NCI-H2196 (cell line): Measurements from ENCODE around the gene FAM53C.
A peak's percentile ranks its signal among the peaks of the same experiment; 100 is the strongest.
"Not testable (repeated sequence)": the region's sequence is repeated elsewhere in the genome, so short reads cannot be mapped to it uniquely, and the experiment has no call there.

Source experiments
- DNase-seq: peaks from one replicate; lab custom pipeline; 2025; ENCODE audit not compliant: unreplicated experiment; lab: John Stamatoyannopoulos, UW

Gene FAM53C

DNA sequence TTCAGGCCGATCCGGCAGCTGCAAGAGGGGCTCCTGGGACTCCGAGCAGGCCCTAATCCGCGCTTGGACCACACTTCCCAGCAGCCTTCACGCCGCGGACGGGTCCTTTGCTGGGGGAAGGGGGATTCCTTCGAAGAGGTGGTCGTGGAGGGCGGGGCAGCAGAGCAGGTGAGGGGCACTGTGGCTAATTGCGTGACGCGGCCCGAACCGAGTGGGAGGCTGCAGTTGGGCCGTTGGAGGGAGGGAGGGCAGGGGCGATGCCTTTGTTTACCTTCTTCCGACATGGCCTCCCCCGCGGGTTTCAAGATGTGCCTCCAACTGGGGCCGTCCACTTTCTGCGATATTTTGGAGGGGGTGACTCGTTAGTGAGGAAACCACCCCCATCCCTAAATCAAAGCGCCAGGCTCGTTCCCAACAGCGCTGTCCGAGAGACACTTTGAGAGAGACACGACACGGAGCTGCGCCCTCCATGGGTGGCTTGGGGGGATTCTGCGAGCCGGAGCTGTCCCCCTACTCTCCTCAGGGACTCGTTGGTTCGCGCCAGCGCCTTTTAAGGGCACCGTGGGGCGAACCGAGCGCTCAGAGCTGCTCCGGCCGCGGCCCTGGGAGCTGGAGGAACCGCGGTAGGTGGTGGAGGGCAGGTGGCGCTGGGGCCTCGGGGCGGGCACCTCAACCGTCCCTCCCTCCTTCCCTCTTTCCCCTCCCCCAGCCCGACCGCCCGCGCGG lies at the start of gene FAM53C:
Gene FAM53C, plus strand, starts transcription at position 582 of the 726 bp plus-strand sequence. CDS start 3,070 bp downstream, outside the sequence.
- DNase-seq: peak; percentile 94

DNA sequence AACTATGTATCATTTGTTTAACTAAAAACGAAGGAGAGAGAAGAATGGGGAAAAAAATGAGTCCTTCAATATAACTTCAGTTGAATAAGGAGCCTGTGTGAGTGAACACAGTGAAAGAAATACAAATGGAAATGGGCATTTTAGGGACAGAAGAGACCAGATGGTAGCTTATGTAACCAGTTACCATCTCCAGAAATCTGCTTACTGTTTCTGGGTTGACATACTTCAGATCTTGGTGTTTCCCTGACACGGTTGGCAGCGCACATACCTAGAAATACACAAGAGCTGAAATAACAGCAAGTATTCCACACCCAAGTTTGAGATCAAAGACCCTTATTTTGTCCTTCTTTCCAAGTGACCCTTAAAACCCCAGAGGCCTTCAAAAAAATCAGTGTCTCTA lies 48.8 kb upstream of the FAM53C start:
- no peak for DNase-seq

DNA sequence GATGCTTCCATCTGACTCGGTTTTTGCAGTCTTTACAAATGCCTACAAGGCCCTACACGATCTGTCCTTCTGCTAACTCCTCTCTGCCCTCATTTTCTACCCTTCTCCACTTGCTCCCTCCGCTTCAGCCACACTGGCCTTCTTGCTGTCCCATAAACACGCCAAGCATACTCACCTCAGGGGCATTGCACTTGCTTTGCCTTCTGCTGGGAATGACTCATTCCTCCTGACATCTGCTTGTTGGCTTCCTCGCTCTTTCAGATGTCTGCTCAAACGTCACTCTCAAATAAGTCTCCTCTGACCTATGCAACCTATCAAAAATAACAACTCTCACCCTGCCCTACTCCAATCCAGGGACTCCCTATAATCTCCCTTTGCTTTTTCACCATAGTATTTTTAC lies 34.7 kb upstream of the FAM53C start:
- no peak for DNase-seq

DNA sequence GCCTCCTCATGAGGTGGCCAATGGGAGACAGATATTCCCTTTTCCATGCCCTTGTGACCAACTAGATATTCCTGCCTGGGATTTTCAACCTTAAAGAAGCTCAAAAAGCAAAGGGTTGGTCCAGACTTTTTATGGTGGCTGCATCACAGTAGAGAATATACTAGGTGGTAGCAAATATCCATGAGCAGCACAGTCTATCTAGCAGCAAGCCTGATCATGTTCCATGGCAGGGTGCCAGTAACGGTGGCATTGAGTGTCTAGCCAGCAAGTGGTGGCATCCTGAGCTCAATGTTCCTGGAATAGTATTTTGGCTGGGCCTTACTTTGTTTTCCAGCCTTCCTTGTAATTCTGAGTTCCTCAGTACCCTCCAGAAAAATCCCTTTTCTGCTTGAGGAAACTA lies 32.3 kb upstream of the FAM53C start:
- DNase-seq: peak; percentile 78

DNA sequence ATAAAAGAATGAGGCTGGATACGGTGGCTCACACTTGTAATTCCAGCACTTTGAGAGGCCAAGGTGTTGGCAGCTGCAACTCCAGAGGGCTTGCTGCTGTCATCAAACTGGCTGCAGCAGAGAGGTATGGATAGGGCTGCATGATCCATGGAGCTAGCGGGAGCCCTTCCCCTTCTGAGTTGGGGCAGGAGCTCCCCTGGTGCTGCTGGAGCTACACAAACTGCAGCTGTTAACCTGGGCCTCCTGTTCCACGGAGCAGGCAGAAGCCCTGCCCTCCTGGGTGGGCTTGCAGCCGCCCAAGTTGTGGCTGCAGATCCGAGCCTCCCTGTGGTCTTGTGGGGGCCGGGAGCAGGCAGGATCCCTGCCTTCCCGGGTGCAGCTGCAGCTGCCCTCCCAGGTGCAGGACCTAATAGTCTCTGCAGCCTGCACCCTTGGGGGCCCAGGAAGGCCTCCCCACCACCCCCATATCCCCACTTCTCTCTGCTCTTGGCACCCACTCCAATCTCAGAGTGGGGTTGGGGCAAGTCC lies 22.3 kb upstream of the FAM53C start:
- DNase-seq: no peak

DNA sequence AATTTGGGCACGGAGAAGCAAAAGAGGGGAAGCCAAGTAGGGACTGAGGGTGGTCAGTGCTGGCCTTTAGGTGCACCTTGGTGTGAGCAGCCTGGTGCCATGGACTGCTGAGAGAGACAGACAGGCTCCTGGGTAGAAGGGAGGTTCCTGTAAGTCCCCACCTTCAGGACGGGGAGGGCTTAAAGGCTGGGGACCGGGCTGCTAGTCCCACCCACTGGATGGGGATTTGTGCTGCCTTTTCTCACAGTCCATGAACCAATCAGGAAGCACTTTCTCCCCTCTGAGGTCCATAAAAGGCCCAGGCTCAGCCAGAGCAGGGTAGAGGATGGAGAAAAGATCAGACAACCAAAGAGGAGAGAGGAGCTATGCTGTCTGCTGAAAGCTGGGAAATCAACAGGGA lies 21.7 kb upstream of the FAM53C start:
- DNase-seq: no peak

DNA sequence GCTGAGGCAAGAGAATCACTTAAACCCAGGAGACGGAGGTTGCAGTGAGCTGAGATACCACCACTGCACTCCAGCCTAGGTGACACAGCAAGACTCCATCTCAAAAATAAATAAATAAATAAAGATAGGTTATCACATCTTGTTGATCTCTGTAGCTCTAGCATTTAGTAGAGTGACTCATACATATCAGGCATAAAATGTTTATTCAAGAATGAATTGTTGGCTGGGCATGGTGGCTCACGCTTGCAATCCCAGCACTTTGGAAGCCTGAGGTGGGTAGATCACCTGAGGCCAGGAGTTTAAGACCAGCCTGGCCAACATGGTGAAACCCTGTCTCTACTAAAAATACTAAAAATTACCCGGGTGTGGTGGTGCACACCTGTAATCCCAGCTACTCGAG lies 19.9 kb upstream of the FAM53C start:
- not testable (repeated sequence) for DNase-seq

DNA sequence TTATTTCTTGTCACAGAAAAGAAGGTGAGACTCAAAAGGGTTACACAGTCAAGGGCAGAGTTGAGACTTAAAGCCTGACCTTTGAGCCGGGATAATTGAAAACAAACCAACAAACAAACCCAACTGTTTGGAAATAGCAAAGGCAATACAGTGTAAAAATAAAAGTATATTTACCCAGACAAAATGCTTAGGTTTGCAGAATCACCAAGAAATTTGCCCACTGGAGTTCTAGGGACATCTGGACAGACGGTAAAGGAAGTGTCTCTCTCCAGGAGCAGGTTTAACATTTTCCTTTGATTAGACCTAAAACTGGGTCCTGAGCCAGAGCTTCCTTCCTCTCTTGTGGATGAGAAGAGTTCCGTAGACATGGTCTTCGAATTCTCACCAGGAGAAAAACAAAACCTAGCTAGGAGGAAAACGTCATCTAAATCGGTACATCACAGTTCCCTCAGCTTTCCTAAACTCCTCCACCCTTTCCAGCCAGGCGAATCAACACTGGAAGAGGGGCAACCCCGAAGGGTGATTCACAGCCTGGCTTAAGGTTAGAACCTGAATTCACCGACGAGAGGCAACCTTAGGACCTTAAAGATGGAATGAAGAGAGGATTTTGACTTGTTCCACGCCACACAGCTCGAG lies 7.1 kb upstream of the FAM53C start:
- DNase-seq: no peak

DNA sequence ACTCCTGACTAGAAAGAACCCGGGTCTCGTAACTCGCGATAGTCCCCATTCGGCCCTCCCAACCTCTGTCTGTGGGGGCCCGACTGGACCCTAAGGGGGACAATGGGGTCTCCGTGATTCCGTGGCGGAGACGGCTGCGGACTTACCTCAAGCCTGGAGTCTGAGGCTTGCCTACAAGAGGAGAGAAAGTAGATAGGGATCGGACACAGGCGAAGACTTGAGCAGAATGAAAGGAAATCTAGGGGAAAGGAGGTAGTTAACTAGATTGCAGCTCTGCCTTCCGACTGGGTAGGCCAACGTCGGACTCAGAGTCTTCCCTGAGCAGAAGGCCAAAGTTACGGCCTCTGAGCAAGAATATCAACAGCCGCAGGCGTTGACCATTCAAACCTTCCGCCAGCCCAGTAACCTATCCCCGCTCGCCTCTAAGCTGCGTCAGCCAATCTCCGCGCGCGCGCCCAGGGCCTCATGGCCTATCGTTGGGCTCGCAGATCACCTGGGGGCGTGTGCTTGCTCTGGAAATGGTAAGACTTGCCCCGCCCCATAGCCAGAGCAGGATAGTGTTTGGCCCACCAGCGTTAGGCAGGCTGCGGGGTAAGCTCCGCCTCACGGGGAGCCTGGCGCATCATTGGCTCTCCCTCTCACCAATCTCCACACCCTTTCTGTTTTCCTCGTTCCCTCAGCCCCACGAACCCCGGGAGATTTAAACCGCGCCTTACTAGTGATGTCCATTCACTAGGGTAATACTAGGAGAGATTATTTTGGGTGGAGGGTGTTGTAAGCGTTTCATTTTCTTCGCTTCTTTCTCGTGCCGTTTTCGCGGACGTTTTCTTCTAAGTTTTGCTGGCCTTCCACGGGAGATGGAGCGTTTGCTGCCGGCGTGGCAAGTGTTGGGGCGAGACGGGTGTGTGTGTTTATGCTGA lies 6.4 kb upstream of the FAM53C start, which contains the start of gene CDC25C:
Gene CDC25C, minus strand, starts transcription at position 356 of the 920 bp plus-strand sequence. CDS start 624 bp downstream, outside the sequence.
- peak; percentile 98 for DNase-seq

DNA sequence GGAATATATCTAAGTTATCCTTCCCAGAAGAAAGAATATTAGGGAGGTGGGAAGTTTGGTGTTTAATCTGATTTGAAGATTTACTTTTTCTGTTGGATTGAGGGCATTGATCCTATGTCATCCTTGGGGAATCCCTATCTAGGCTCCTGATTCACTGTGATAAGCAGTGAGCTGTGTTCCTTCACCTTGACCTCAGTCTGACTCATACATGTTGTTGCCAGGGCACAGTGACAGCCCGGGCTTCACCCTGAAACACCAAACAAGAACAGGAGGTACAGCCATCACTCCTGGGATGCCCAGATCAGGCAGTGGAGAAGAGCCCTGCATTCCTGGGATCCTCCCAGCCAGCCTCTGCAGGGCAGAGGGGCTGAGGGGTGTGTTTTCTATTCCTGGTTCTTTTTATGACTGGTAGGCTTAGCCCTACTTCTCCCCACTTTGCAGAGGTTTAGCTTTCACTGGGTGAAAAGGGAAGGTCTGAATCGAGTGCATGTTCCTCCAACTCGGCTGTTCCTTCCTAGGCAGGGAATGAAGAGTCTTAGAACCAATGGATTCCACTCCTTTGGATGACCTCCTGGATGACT lies 3.1 kb upstream of the FAM53C start:
- no peak for DNase-seq

DNA sequence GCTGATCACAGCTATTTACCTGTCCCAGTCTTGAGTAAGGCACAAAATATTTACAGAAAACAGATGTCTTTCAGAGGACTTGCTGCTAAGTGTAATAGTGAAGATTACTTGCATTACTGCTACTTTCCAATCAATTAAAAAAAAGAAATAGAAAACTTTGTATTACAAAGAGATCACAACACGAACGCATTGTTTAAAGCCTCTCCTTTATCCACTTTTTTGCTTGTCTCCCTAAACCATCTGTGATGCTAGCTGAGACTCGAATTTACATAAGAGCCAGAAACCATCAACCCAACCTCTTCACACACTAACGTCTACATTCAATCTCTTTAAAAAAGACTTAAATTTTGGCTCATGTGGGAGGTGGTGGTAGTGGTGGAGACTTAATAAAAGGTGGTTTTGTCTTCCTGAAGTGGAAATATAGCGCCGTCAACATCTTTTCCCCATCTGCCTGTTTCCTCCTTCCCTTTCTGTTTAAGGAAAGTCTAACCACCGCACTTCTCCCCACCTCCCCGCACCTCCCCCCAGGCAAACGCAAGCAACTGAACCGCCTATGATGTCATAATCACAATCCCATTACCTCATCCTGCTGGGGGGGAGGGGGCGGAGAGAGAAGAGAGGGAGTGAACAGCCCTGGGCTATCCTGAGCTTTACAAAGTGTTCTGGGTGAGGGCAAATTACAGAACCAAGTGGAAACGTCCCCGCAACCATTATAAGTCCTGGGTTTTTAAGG lies 948 bp upstream of the FAM53C start:
- peak; percentile 87 for DNase-seq

DNA sequence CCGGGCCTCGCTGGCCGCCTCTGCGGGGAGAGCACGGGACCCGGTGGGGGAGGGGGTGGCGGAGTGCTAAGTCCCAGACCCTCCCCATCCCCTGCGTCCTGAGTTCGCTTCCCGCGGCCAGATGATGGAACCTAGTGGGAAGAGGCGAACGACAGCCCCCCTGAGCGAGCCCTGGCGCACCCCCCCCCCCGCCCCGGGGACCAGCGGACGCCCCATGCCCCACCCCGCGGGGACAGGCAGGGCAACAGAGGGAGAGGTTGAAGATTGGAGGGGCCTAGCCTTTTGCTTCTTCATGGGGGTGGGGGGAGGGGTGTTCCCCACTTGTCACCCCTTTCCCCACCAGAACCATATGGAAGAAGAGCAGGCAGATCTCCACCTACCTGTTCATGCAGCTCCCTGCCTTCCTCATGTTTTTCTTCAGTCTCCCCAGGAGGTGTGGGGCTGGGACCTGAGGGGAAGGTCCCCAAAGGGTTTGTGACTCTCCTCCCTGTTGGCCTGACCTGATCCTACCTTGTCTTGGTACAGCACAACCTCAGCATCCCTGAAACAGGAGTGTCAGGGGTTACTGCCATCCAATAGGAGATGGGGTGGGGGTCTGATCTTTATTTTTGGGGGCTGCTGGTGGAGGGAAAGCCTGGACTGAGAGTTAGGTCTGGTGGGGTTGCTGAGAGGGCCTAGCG lies 485 bp downstream of the FAM53C start:
- DNase-seq: no peak

DNA sequence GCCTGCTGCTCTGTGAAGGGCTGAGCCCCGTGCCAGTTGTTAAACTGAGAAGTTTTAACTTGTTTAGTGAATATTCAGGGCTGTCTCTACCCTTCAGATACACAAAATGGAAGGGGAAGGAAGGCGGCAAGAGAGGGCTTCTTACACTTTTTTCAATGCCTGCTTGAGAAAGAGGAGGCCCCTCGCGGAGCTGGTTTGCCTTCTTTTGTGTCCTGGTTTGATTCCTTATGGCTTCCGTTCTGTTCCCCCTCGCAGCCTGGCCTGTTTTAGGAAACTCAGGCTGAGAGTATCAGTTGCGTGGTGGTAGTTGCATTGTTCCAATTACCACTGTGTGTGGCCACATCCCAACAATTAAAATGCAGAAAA lies 1.0 kb downstream of the FAM53C start:
- no peak for DNase-seq

DNA sequence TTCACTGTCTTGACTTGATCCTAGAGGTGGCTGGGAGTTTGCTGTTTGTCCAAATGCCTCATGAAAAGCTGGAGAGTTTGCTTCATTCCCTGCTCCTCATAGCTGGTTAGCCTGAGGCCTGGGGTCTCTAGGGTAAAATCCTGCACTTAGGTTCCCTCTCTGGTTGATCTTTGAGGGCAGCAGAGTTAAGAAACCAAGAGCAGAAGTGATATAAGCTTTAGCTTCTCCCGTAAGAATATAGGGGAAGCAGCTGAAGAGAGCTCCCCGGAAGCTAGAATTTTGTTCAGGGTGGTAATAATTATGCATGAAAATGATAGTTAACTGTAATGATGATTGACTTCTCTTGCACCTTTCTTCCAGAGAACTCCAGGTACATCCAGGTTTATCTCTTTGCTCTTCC lies 1.4 kb downstream of the FAM53C start:
- no peak for DNase-seq

DNA sequence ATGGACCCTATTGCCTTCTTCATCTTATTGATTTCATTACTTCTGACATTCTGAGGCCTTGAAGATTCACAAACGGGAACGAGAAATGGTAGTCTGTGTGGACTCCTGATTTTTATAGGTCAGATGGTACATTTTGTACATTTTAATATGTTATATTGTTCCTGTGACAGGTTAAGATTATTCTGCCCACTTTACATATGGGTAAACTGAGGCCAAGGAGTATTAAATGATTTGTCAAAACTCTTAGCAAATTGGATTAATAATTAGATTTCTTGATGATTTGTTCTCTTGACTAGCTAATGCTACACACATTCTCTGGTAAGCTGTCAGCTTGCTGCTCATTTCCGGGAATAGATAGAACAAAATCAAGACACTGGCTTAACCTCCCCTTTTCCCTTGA lies 1.9 kb downstream of the FAM53C start:
- DNase-seq: no peak

DNA sequence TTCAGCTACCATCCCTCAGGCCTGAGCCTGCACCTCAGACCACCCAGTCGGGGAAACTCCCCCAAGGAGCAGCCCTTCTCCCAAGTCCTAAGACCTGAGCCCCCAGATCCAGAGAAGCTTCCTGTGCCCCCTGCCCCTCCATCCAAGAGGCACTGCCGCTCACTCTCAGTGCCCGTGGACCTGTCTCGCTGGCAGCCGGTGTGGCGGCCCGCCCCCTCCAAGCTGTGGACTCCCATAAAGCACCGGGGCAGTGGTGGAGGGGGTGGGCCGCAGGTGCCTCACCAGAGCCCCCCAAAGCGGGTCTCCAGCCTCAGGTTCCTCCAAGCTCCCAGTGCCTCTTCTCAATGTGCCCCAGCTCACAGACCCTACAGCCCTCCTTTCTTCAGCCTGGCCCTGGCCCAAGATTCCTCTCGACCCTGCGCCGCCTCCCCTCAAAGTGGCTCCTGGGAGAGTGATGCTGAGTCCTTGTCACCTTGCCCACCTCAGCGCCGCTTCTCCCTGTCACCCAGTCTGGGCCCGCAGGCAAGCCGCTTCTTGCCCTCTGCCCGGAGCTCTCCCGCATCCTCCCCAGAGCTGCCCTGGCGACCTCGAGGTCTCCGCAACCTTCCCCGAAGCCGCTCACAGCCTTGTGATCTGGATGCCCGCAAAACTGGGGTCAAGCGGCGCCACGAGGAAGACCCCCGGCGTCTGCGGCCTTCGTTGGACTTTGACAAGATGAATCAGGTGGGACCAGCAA lies 7.0 kb downstream of the FAM53C start:
- DNase-seq: no peak

DNA sequence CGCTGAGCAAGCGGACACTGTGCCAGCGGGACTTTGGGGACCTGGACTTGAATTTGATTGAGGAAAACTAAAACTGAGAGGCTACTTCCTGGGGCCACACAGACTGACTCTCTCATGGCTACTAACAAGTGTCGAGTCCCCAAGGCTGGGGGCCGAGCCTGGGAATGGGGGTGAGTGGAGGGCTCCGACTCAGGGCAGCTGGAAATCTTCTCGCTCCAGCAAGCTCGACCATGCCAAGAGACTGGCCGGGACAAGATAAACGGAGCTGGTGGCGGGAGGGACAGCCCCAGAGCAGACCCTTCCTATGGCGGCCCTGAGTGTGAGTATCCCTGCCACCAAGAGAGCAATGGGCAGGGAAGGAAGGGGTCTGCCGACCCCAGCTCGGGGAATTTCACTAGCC lies 8.8 kb downstream of the FAM53C start:
- DNase-seq: no peak

DNA sequence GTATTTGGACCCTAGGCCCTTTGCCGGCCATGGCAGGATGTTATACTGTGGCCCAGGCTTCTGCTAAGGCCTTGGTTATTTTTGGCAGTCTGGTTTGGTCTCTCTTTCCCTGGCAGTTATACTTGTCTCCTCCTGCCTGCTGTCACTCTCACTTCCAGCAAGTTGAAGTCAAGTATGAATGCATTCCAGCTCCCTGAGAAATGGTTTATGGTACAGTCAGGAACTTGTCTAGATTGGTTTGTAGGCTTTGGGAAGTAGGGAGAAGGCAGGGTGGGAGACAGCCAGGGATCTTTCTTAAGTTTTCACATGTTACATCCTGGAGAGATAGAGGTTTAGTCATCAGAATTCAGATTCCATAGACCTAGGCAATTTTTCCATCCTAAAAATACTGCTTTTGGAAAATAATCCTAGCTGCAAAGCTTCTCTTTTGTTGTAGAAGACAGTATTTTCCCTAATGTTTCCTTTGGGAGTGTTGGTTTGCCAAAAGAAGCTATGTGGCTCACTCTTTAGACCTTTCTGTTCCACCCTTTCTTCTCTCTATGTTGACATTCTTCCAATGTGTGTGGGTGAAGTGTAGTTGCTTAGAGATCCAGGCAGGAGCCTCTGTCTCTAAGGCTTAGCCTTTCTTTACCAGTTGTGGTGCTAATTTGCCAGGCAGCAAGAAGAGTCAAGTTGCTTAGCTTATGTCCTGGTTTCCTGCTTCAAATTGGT lies 11.9 kb downstream of the FAM53C start:
- DNase-seq: no peak

DNA sequence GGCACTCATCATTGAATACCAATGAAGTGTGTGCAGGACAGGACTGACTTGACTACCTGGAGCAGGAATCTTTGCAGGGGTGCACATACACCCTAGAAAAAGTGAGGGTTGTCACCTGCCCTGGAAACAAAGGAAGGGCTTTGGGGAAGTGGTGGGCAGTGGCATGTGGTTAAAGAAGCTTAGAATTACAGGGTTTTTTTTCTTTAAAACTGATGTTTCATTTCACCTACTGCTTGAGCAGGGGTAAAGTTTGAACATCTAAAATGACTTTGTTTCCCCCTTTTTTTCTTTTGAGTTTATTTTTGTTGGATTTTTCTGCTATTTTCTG lies 12.5 kb downstream of the FAM53C start:
- DNase-seq: no peak
